GM23338 (cell line): ENCODE measurements around the gene CFAP57.

ENCODE experiments used
- CREB1 ChIP-seq: fragments of 250-450 bp; sonication (Bioruptor Pico); IDR thresholded peaks from 2 replicates; pipeline ENCODE4 v1.5.0; 2020; ENCODE audit warnings: low read depth, mild to moderate bottlenecking, moderate library complexity
- EZH2 ChIP-seq: fragments of 200-600 bp; sonication (generic); IDR thresholded peaks from one replicate; pipeline ENCODE4 v1.8.0; 2017; ENCODE audit warnings: antibody characterized with exemption, mild to moderate bottlenecking, low read depth; ENCODE audit not compliant: unreplicated experiment
- EZH2phosphoT487 ChIP-seq: fragments of 200-600 bp; sonication (generic); IDR thresholded peaks from one replicate; pipeline ENCODE4 v1.8.1; 2018; ENCODE audit warnings: antibody characterized with exemption; ENCODE audit not compliant: unreplicated experiment
- JUNB ChIP-seq: IDR thresholded peaks from one replicate; pipeline ENCODE4 v1.6.1; 2016; ENCODE audit warnings: antibody characterized with exemption; ENCODE audit not compliant: unreplicated experiment
- NANOG ChIP-seq: IDR thresholded peaks from 2 replicates; pipeline ENCODE4 v1.6.1; 2016; ENCODE audit warnings: antibody characterized with exemption, borderline replicate concordance
- POLR2AphosphoS5 ChIP-seq: IDR thresholded peaks from 2 replicates; pipeline ENCODE4 v1.6.1; 2016; ENCODE audit warnings: antibody characterized with exemption, low read depth
- STAT1 ChIP-seq: IDR thresholded peaks from one replicate; pipeline ENCODE4 v1.6.1; 2016; ENCODE audit warnings: antibody characterized with exemption; ENCODE audit not compliant: unreplicated experiment
- ZNF114 ChIP-seq: fragments of 250-450 bp; sonication (Bioruptor Pico); IDR thresholded peaks from 2 replicates; pipeline ENCODE4 v1.5.0; 2020; ENCODE audit warnings: mild to moderate bottlenecking, moderate library complexity
- ZNF331 ChIP-seq: fragments of 250-450 bp; sonication (Bioruptor Pico); IDR thresholded peaks from 2 replicates; pipeline ENCODE4 v1.5.0; 2020; ENCODE audit warnings: low read depth, mild to moderate bottlenecking, moderate library complexity
- TF ChIP-seq, protein P1 (sequence below), 2 experiments: fragments of 200-600 bp in 1 of 2; sonication (generic) in 1 of 2; conservative IDR thresholded peaks; 2 replicates each; pipeline versions ENCODE4 v1.5.1 to v1.6.1; 2016 to 2017; ENCODE audit warnings: antibody characterized with exemption in 2 of 2, low read depth in 2 of 2, mild to moderate bottlenecking in 2 of 2, moderate library complexity in 1 of 2
- TF ChIP-seq, protein P2 (sequence below): IDR thresholded peaks from one replicate; pipeline ENCODE4 v1.6.1; 2018; ENCODE audit warnings: antibody characterized with exemption; ENCODE audit not compliant: unreplicated experiment
- TF ChIP-seq, protein P3 (sequence below): IDR thresholded peaks from 2 replicates; pipeline ENCODE4 v1.6.1; 2016; ENCODE audit warnings: antibody characterized with exemption
- TF ChIP-seq, protein P4 (sequence below): fragments of 250-450 bp; sonication (Bioruptor Pico); IDR thresholded peaks from 2 replicates; pipeline ENCODE4 v1.5.0; 2020; ENCODE audit warnings: mild to moderate bottlenecking, moderate library complexity

- TF ChIP-seq, protein P1, sequence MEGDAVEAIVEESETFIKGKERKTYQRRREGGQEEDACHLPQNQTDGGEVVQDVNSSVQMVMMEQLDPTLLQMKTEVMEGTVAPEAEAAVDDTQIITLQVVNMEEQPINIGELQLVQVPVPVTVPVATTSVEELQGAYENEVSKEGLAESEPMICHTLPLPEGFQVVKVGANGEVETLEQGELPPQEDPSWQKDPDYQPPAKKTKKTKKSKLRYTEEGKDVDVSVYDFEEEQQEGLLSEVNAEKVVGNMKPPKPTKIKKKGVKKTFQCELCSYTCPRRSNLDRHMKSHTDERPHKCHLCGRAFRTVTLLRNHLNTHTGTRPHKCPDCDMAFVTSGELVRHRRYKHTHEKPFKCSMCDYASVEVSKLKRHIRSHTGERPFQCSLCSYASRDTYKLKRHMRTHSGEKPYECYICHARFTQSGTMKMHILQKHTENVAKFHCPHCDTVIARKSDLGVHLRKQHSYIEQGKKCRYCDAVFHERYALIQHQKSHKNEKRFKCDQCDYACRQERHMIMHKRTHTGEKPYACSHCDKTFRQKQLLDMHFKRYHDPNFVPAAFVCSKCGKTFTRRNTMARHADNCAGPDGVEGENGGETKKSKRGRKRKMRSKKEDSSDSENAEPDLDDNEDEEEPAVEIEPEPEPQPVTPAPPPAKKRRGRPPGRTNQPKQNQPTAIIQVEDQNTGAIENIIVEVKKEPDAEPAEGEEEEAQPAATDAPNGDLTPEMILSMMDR (conservative IDR thresholded peaks at IDR 0.05; ENCODE audit: low read depth in 2 of 2): no peak
- no peak for TF ChIP-seq JUNB
- TF ChIP-seq, protein P2, sequence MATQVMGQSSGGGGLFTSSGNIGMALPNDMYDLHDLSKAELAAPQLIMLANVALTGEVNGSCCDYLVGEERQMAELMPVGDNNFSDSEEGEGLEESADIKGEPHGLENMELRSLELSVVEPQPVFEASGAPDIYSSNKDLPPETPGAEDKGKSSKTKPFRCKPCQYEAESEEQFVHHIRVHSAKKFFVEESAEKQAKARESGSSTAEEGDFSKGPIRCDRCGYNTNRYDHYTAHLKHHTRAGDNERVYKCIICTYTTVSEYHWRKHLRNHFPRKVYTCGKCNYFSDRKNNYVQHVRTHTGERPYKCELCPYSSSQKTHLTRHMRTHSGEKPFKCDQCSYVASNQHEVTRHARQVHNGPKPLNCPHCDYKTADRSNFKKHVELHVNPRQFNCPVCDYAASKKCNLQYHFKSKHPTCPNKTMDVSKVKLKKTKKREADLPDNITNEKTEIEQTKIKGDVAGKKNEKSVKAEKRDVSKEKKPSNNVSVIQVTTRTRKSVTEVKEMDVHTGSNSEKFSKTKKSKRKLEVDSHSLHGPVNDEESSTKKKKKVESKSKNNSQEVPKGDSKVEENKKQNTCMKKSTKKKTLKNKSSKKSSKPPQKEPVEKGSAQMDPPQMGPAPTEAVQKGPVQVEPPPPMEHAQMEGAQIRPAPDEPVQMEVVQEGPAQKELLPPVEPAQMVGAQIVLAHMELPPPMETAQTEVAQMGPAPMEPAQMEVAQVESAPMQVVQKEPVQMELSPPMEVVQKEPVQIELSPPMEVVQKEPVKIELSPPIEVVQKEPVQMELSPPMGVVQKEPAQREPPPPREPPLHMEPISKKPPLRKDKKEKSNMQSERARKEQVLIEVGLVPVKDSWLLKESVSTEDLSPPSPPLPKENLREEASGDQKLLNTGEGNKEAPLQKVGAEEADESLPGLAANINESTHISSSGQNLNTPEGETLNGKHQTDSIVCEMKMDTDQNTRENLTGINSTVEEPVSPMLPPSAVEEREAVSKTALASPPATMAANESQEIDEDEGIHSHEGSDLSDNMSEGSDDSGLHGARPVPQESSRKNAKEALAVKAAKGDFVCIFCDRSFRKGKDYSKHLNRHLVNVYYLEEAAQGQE: no peak
- no peak for TF ChIP-seq EZH2
- TF ChIP-seq POLR2AphosphoS5: no peak
- no peak for TF ChIP-seq EZH2phosphoT487
- no peak for TF ChIP-seq ZNF331
- no peak for TF ChIP-seq CREB1
- TF ChIP-seq, protein P3, sequence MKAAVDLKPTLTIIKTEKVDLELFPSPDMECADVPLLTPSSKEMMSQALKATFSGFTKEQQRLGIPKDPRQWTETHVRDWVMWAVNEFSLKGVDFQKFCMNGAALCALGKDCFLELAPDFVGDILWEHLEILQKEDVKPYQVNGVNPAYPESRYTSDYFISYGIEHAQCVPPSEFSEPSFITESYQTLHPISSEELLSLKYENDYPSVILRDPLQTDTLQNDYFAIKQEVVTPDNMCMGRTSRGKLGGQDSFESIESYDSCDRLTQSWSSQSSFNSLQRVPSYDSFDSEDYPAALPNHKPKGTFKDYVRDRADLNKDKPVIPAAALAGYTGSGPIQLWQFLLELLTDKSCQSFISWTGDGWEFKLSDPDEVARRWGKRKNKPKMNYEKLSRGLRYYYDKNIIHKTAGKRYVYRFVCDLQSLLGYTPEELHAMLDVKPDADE: no peak
- TF ChIP-seq STAT1: no peak
- TF ChIP-seq ZNF114 (CRISPR knock-in tag): no peak
- TF ChIP-seq, protein P4, sequence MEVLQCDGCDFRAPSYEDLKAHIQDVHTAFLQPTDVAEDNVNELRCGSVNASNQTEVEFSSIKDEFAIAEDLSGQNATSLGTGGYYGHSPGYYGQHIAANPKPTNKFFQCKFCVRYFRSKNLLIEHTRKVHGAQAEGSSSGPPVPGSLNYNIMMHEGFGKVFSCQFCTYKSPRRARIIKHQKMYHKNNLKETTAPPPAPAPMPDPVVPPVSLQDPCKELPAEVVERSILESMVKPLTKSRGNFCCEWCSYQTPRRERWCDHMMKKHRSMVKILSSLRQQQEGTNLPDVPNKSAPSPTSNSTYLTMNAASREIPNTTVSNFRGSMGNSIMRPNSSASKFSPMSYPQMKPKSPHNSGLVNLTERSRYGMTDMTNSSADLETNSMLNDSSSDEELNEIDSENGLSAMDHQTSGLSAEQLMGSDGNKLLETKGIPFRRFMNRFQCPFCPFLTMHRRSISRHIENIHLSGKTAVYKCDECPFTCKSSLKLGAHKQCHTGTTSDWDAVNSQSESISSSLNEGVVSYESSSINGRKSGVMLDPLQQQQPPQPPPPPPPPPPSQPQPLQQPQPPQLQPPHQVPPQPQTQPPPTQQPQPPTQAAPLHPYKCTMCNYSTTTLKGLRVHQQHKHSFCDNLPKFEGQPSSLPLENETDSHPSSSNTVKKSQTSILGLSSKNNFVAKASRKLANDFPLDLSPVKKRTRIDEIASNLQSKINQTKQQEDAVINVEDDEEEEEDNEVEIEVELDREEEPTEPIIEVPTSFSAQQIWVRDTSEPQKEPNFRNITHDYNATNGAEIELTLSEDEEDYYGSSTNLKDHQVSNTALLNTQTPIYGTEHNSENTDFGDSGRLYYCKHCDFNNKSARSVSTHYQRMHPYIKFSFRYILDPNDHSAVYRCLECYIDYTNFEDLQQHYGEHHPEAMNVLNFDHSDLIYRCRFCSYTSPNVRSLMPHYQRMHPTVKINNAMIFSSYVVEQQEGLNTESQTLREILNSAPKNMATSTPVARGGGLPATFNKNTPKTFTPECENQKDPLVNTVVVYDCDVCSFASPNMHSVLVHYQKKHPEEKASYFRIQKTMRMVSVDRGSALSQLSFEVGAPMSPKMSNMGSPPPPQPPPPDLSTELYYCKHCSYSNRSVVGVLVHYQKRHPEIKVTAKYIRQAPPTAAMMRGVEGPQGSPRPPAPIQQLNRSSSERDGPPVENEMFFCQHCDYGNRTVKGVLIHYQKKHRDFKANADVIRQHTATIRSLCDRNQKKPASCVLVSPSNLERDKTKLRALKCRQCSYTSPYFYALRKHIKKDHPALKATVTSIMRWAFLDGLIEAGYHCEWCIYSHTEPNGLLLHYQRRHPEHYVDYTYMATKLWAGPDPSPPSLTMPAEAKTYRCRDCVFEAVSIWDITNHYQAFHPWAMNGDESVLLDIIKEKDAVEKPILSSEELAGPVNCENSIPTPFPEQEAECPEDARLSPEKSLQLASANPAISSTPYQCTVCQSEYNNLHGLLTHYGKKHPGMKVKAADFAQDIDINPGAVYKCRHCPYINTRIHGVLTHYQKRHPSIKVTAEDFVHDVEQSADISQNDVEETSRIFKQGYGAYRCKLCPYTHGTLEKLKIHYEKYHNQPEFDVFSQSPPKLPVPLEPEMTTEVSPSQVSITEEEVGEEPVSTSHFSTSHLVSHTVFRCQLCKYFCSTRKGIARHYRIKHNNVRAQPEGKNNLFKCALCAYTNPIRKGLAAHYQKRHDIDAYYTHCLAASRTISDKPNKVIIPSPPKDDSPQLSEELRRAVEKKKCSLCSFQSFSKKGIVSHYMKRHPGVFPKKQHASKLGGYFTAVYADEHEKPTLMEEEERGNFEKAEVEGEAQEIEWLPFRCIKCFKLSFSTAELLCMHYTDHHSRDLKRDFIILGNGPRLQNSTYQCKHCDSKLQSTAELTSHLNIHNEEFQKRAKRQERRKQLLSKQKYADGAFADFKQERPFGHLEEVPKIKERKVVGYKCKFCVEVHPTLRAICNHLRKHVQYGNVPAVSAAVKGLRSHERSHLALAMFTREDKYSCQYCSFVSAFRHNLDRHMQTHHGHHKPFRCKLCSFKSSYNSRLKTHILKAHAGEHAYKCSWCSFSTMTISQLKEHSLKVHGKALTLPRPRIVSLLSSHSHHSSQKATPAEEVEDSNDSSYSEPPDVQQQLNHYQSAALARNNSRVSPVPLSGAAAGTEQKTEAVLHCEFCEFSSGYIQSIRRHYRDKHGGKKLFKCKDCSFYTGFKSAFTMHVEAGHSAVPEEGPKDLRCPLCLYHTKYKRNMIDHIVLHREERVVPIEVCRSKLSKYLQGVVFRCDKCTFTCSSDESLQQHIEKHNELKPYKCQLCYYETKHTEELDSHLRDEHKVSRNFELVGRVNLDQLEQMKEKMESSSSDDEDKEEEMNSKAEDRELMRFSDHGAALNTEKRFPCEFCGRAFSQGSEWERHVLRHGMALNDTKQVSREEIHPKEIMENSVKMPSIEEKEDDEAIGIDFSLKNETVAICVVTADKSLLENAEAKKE (CRISPR knock-in tag): no peak
- no peak for TF ChIP-seq NANOG
Observed at GRCh38 chr1:43238991-43239469, 66.9 kb downstream of the CFAP57 start.
